ENCODE data around the gene ZPR1.
"Not testable (repeated sequence)": the region's sequence is repeated elsewhere in the genome, so short reads cannot be mapped to it uniquely, and the experiment has no call there.

The ZPR1 gene

GRCh38 chr11:116812109-116812508, 24.3 kb upstream of the ZPR1 start:
- no peaks in the 10 kb centered on the region for H3K9me3 Mint-ChIP-seq
- no peak overlapping the region for H3K27ac Mint-ChIP-seq
- no peaks in the 10 kb centered on the region for H3K4me1 Mint-ChIP-seq
- DNase-seq (ENCODE audit: low spot score in 2 of 2) (no peak), ATAC-seq (ENCODE audit: low read depth) (no peak)
- peaks cover 8% of the 10 kb centered on the region for H3K27me3 Mint-ChIP-seq
- H3K4me3 Mint-ChIP-seq = no peak overlapping the region
- no peaks in the 10 kb centered on the region for H3K36me3 Mint-ChIP-seq

- H3K27me3 Mint-ChIP-seq = peaks cover 9% of the 10 kb centered on the region
- H3K36me3 Mint-ChIP-seq = no peaks in the 10 kb centered on the region
- H3K9me3 Mint-ChIP-seq = no peaks in the 10 kb centered on the region
- no peaks in the 10 kb centered on the region for H3K4me1 Mint-ChIP-seq
- H3K4me3 Mint-ChIP-seq = no peak overlapping the region
- DNase-seq (ENCODE audit: low spot score in 2 of 2) (no peak), ATAC-seq (ENCODE audit: low read depth) (no peak)
- no peak overlapping the region for H3K27ac Mint-ChIP-seq
These were observed 23.4 kb upstream of the ZPR1 start for GRCh38 chr11:116811194-116811593.

- Mint-ChIP-seq H3K9me3 (no peaks in the 10 kb centered on the region), H3K27ac (no peak overlapping the region), H3K36me3 (no peaks in the 10 kb centered on the region), H3K4me3 (no peak overlapping the region), H3K27me3 (peaks cover 10% of the 10 kb centered on the region), H3K4me1 (no peaks in the 10 kb centered on the region)
- DNase-seq (ENCODE audit: low spot score in 2 of 2) (no peak), ATAC-seq (ENCODE audit: low read depth) (no peak)
These were observed 20.7 kb upstream of the ZPR1 start for GRCh38 chr11:116808262-116809175.

GRCh38 chr11:116807601-116808261, 19.9 kb upstream of the ZPR1 start:
- Mint-ChIP-seq H3K36me3 (no peaks in the 10 kb centered on the region), H3K27me3 (peaks cover 13% of the 10 kb centered on the region), H3K4me1 (no peaks in the 10 kb centered on the region), H3K27ac (no peak overlapping the region), H3K9me3 (no peaks in the 10 kb centered on the region), H3K4me3 (no peak overlapping the region)
- ATAC-seq (ENCODE audit: low read depth) = no peak
- no peak for DNase-seq (ENCODE audit: low spot score in 2 of 2)

- no peak for ATAC-seq (ENCODE audit: low read depth)
- Mint-ChIP-seq H3K36me3 (peaks cover 1% of the 10 kb centered on the region), H3K27me3 (peaks cover 20% of the 10 kb centered on the region)
These were observed 16.2 kb upstream of the ZPR1 start for GRCh38 chr11:116804001-116804400.

GRCh38 chr11:116801662-116802061, 13.8 kb upstream of the ZPR1 start:
- not testable (repeated sequence) for H3K27ac Mint-ChIP-seq; ATAC-seq (ENCODE audit: low read depth); DNase-seq (ENCODE audit: low spot score in 2 of 2); H3K4me1 Mint-ChIP-seq; H3K4me3 Mint-ChIP-seq; H3K36me3 Mint-ChIP-seq; H3K9me3 Mint-ChIP-seq
- peaks cover 14% of the 10 kb centered on the region for H3K27me3 Mint-ChIP-seq

More at GRCh38 chr11:116804001-116804400, 16.2 kb upstream of the ZPR1 start:
- Mint-ChIP-seq H3K9me3 (no peaks in the 10 kb centered on the region), H3K4me1 (no peaks in the 10 kb centered on the region), H3K4me3 (no peak overlapping the region), H3K27ac (no peak overlapping the region)
- DNase-seq (ENCODE audit: low spot score in 2 of 2) = no peak

GRCh38 chr11:116800610-116801009, 12.8 kb upstream of the ZPR1 start:
- Mint-ChIP-seq H3K9me3 (no peaks in the 10 kb centered on the region), H3K4me1 (peaks cover 2% of the 10 kb centered on the region), H3K36me3 (peaks cover 1% of the 10 kb centered on the region), H3K4me3 (no peak overlapping the region), H3K27ac (no peak overlapping the region), H3K27me3 (peaks cover 14% of the 10 kb centered on the region)
- no peak for ATAC-seq (ENCODE audit: low read depth)
- no peak for DNase-seq (ENCODE audit: low spot score in 2 of 2)

GRCh38 chr11:116798368-116798767, 10.5 kb upstream of the ZPR1 start:
- Mint-ChIP-seq H3K27ac (no peak overlapping the region), H3K27me3 (peaks cover 11% of the 10 kb centered on the region), H3K36me3 (peaks cover 1% of the 10 kb centered on the region), H3K9me3 (no peaks in the 10 kb centered on the region), H3K4me1 (peaks cover 2% of the 10 kb centered on the region), H3K4me3 (no peak overlapping the region)
- ATAC-seq (ENCODE audit: low read depth) (no peak), DNase-seq (ENCODE audit: low spot score in 2 of 2) (no peak)

GRCh38 chr11:116797816-116798215, 10.0 kb upstream of the ZPR1 start:
- Mint-ChIP-seq H3K4me1 (peaks cover 2% of the 10 kb centered on the region), H3K4me3 (no peak overlapping the region), H3K27ac (no peak overlapping the region), H3K36me3 (peaks cover 1% of the 10 kb centered on the region), H3K27me3 (peaks cover 10% of the 10 kb centered on the region), H3K9me3 (no peaks in the 10 kb centered on the region)
- no peak for ATAC-seq (ENCODE audit: low read depth)
- DNase-seq (ENCODE audit: low spot score in 2 of 2) = no peak

- ATAC-seq (ENCODE audit: low read depth) = no peak
- Mint-ChIP-seq H3K4me1 (peaks cover 2% of the 10 kb centered on the region), H3K4me3 (no peak overlapping the region), H3K27ac (no peak overlapping the region), H3K36me3 (peaks cover 1% of the 10 kb centered on the region), H3K27me3 (peaks cover 3% of the 10 kb centered on the region), H3K9me3 (no peaks in the 10 kb centered on the region)
- no peak for DNase-seq (ENCODE audit: low spot score in 2 of 2)
These were observed 8.7 kb upstream of the ZPR1 start for GRCh38 chr11:116796548-116796947.

- Mint-ChIP-seq H3K27ac (no peak overlapping the region), H3K36me3 (no peaks in the 10 kb centered on the region), H3K27me3 (peaks cover 2% of the 10 kb centered on the region), H3K4me1 (peaks cover 8% of the 10 kb centered on the region), H3K9me3 (no peaks in the 10 kb centered on the region), H3K4me3 (no peak overlapping the region)
- ATAC-seq (ENCODE audit: low read depth) (no peak), DNase-seq (ENCODE audit: low spot score in 2 of 2) (no peak)
These were observed 7.0 kb upstream of the ZPR1 start for GRCh38 chr11:116794851-116795250.

GRCh38 chr11:116793772-116794097, 5.9 kb upstream of the ZPR1 start:
- Mint-ChIP-seq H3K27ac (no peak overlapping the region), H3K27me3 (no peaks in the 10 kb centered on the region), H3K4me1 (peaks cover 8% of the 10 kb centered on the region), H3K36me3 (no peaks in the 10 kb centered on the region), H3K4me3 (no peak overlapping the region), H3K9me3 (no peaks in the 10 kb centered on the region)
- ATAC-seq (ENCODE audit: low read depth) (no peak), DNase-seq (ENCODE audit: low spot score in 2 of 2) (no peak)

GRCh38 chr11:116792869-116793771, 5.3 kb upstream of the ZPR1 start:
- no peak for ATAC-seq (ENCODE audit: low read depth)
- Mint-ChIP-seq H3K4me1 (peaks cover 11% of the 10 kb centered on the region), H3K36me3 (no peaks in the 10 kb centered on the region), H3K4me3 (no peak overlapping the region), H3K27ac (no peak overlapping the region), H3K9me3 (no peaks in the 10 kb centered on the region), H3K27me3 (no peaks in the 10 kb centered on the region)
- DNase-seq (ENCODE audit: low spot score in 2 of 2) = no peak
